ENCODE results near the gene CASP10. TPM values are rescaled to one million over a fixed set of nuclear protein-coding genes. Genes with fewer than 3 reads are reported as not detected.
A peak's percentile ranks its signal among the peaks of the same experiment; 100 is the strongest.

CASP10 gene
- total RNA-seq, 4 donors from 2014 or later: 2.2 to 7.3 (median 4.3) TPM

DNA sequence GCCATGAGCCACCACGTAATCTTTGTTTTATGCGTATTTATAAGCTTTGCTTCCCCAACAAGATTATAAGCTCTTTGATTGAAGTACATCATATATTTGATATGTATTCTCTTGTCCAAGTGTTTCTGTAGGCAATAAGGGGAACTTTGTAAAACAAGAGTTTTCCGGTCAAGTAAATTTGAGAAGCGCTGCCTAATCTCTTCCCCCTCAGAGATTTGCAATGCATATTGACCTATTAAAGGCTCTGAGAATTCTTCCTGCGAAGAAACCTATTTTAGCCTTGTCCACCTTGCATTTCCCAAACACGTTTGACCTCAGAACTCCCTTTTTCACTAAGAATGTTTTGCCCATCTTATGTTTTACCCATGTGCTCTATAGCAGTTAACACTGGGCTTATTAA is 26.9 kb upstream of the CASP10 start:
- Histone ChIP-seq H3K36me3 (peaks cover 53 to 93% (median 88%) of the 10 kb centered on the region in 4 donors), H3K27ac (replicated peaks in 1 of 4) (no peak overlapping the region), H3K4me3 (no peak overlapping the region), H3K9me3 (no peaks in the 10 kb centered on the region), H3K4me1 (peaks cover 38 to 64% (median 58%) of the 10 kb centered on the region in 4 donors), H3K27me3 (no peaks in the 10 kb centered on the region)
- intact Hi-C loops (cut with DNase I): loop anchor here (5.0 kb wide), 1 partner anchor 39 kb away; the partner anchor contains the start of gene CFLAR
- TF ChIP-seq POLR2AphosphoS5 (IDR thresholded peaks at IDR 0.05) (no peak), EP300 (IDR thresholded peaks at IDR 0.05) (no peak), POLR2A (IDR thresholded peaks at IDR 0.05; ENCODE audit: low read depth) (no peak)
- TF ChIP-seq, protein P1, sequence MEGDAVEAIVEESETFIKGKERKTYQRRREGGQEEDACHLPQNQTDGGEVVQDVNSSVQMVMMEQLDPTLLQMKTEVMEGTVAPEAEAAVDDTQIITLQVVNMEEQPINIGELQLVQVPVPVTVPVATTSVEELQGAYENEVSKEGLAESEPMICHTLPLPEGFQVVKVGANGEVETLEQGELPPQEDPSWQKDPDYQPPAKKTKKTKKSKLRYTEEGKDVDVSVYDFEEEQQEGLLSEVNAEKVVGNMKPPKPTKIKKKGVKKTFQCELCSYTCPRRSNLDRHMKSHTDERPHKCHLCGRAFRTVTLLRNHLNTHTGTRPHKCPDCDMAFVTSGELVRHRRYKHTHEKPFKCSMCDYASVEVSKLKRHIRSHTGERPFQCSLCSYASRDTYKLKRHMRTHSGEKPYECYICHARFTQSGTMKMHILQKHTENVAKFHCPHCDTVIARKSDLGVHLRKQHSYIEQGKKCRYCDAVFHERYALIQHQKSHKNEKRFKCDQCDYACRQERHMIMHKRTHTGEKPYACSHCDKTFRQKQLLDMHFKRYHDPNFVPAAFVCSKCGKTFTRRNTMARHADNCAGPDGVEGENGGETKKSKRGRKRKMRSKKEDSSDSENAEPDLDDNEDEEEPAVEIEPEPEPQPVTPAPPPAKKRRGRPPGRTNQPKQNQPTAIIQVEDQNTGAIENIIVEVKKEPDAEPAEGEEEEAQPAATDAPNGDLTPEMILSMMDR (IDR thresholded peaks at IDR 0.05): no peak
- 81% methylated on average over 6 of the region's 6 CpGs for WGBS
- DNase-seq (ENCODE audit: extremely low spot score): no peak

DNA sequence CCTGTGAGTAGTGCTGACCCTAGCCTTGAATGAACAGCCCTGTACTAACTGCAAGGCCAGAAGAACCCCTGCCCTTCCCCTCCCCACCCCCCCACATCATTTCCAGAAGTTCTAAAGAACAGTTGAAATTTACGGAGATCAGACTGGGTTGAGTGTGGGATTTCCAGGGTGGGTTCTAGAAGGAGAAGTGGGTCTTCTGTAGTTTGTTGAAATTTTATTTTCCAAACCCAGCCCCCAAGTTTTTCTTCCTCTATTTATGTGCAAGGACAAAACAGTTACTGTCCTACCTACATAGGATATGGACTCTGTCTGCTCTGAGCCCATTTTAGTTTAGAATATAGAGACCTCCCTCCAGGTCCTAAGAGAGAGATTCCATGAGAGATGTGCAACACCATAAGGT is 26.3 kb upstream of the CASP10 start:
- H3K36me3 ChIP-seq: peaks cover 59 to 99% (median 93%) of the 10 kb centered on the region in 4 donors
- intact Hi-C loops (cut with DNase I): loop anchor here (5.0 kb wide), 1 partner anchor 39 kb away; the partner anchor contains the start of gene CFLAR
- 45% methylated on average over 1 of the region's 1 CpG for WGBS
- H3K27me3 ChIP-seq: no peaks in the 10 kb centered on the region
- no peak for DNase-seq (ENCODE audit: extremely low spot score)
- TF ChIP-seq, protein P1 (IDR thresholded peaks at IDR 0.05): no peak
- TF ChIP-seq POLR2AphosphoS5 (IDR thresholded peaks at IDR 0.05) (no peak), POLR2A (IDR thresholded peaks at IDR 0.05; ENCODE audit: low read depth) (no peak), EP300 (IDR thresholded peaks at IDR 0.05) (no peak)
- no peaks in the 10 kb centered on the region for H3K9me3 ChIP-seq
- no peak overlapping the region for H3K4me3 ChIP-seq
- H3K27ac ChIP-seq (replicated peaks in 1 of 4): peak overlapping the region in 2 of 4 donors; percentile 6 to 22
- H3K4me1 ChIP-seq: peaks cover 33 to 58% (median 53%) of the 10 kb centered on the region in 4 donors

DNA sequence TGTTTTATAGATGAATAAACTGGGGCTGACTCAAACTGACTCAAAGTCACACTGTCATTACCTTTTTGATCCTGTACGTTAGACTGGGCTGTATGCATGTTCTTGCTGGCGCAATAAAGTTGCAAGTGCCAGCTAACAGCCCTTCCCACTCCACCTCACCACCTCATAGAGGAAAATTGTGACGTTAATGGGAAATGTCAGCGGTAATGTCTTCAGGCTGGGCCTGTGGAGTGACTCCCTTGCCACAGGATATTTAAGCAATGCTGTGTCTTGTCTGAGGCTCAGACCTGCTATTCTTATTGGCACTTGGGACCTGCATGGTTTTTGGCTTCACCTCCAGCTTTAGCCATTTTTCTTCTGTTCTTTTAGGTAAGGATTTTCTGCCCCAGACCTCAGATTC is 25.2 kb upstream of the CASP10 start:
- Histone ChIP-seq H3K36me3 (peaks cover 63 to 100% (median 96%) of the 10 kb centered on the region in 4 donors), H3K9me3 (no peaks in the 10 kb centered on the region), H3K4me3 (no peak overlapping the region), H3K27me3 (no peaks in the 10 kb centered on the region), H3K27ac (replicated peaks in 1 of 4) (peak overlapping the region; percentile 21 to 48 (median 33)), H3K4me1 (peaks cover 23 to 56% (median 52%) of the 10 kb centered on the region in 4 donors)
- DNase-seq (ENCODE audit: extremely low spot score): no peak
- 56% methylated on average over 4 of the region's 4 CpGs for WGBS
- TF ChIP-seq POLR2AphosphoS5 (IDR thresholded peaks at IDR 0.05) (no peak), EP300 (IDR thresholded peaks at IDR 0.05) (no peak)
- TF ChIP-seq, protein P1 (IDR thresholded peaks at IDR 0.05): no peak
- intact Hi-C loops (cut with DNase I): loop anchor here (5.0 kb wide), 1 partner anchor 40 kb away; the partner anchor contains the start of gene CFLAR

DNA sequence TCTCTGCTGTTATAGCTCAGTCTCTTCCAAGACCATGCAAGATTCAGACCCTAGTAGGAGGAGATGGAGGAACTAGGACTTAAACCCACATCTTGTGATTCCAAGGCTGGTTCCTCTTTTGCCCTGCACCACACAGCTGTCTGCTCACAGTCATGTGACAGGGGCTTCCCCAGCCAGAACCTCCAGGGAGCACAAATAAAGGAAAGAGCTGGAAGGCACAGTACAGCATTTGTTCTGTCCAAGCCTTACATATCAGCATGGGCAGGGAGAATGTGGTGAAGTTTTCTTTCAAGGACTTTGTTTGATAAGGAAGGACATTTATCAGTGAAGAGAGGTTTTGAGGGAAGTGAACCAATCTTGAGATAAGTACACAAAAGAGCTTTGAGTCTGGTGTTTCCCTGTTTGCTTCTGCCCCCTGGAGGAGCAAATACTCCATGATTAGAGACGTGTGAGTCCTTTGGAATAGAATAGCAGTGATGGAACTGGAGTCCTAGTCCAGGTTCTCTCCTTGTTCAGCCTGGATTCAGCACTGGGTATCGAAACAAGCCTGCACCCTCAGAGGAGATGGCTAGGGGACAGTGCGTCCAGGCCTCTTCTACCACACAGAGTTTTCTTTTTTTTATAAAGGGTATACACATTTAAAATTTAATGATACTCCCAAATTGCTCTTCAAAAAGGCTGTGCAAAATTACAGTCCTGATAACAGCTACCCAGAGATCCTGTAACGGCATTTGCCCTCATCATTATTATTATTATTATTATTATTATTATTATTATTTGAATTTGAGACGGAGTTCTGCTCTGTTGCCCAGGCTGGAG is 24.6 kb upstream of the CASP10 start:
- Histone ChIP-seq H3K9me3 (no peaks in the 10 kb centered on the region), H3K36me3 (peaks cover 65 to 100% (median 96%) of the 10 kb centered on the region in 4 donors), H3K27ac (replicated peaks in 1 of 4) (peak overlapping the region; percentile 21 to 48 (median 33)), H3K27me3 (no peaks in the 10 kb centered on the region), H3K4me3 (no peak overlapping the region), H3K4me1 (peaks cover 19 to 56% (median 52%) of the 10 kb centered on the region in 4 donors)
- DNase-seq (ENCODE audit: extremely low spot score): no peak
- intact Hi-C loops (cut with DNase I): loop anchor here (5.0 kb wide), 1 partner anchor 41 kb away; the partner anchor contains the start of gene CFLAR
- 58% methylated on average over 5 of the region's 5 CpGs for WGBS
- TF ChIP-seq EP300 (IDR thresholded peaks at IDR 0.05) (no peak), POLR2AphosphoS5 (IDR thresholded peaks at IDR 0.05) (peak; percentile 53 to 55), POLR2A (IDR thresholded peaks at IDR 0.05; ENCODE audit: low read depth) (no peak)
- TF ChIP-seq, protein P1 (IDR thresholded peaks at IDR 0.05): peak; percentile 36 to 59 (median 57)

All from esophagus muscularis mucosa (tissue), 4 donors.